Measurements from ENCODE around the gene ARL4A.
A peak's percentile ranks its signal among the peaks of the same experiment; 100 is the strongest.

DNA sequence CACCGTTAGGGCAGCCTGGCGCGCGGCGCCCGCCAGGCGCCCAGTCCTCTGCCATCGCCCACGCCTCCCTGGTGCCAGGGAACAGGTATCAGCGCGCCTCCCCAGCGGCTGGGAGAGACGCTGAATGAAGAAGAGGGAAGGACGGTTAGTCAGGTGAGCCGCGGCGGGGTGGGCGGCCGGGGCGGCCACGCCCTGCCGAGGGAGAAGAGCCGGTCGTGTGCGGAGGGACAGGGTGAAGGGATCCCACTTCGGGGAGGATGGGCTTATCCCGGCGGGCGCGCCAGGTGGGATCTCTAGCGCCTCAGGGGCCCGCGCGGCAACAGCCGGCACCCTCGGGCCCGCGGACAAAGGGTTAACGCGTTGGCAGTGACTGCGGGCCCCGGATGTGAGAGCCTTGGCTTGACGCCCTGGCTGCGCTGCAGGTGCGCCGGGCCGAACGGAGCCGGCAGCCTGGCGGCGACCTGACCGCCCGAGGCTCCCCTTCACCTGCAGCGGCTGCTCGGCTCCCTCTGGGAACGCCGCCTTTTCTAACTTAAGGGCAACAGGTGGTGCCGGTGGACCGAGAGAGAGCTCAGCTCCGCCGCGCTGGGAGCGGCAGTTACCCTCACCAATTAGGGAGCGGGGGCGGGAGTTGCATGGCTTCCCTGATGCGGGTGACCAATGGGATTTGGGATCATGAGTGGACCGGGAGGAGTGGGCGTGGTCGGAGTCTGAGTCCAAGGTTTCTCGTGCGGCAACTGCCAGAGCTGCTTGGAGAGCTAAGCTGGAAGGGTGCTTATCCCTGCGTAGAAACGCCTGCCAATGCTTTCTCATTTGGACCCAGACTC, at the start of gene ARL4A:
- TF ChIP-seq, protein P1, sequence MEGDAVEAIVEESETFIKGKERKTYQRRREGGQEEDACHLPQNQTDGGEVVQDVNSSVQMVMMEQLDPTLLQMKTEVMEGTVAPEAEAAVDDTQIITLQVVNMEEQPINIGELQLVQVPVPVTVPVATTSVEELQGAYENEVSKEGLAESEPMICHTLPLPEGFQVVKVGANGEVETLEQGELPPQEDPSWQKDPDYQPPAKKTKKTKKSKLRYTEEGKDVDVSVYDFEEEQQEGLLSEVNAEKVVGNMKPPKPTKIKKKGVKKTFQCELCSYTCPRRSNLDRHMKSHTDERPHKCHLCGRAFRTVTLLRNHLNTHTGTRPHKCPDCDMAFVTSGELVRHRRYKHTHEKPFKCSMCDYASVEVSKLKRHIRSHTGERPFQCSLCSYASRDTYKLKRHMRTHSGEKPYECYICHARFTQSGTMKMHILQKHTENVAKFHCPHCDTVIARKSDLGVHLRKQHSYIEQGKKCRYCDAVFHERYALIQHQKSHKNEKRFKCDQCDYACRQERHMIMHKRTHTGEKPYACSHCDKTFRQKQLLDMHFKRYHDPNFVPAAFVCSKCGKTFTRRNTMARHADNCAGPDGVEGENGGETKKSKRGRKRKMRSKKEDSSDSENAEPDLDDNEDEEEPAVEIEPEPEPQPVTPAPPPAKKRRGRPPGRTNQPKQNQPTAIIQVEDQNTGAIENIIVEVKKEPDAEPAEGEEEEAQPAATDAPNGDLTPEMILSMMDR (IDR thresholded peaks at IDR 0.05; ENCODE audit: control extremely low read depth in 1 of 3, insufficient read depth in 1 of 3, low read depth in 1 of 3, low read length in 3 of 3), result peak; percentile 55 to 61 (median 61)
- TF ChIP-seq RAD21 (IDR thresholded peaks at IDR 0.05 in 1 of 2, conservative IDR thresholded peaks at IDR 0.05 in 1 of 2; ENCODE audit: low read depth in 2 of 2, low read length in 2 of 2) (peak; percentile 83 to 89), EZH2 (IDR thresholded peaks at IDR 0.05; ENCODE audit: low read depth, low read length, severe bottlenecking) (no peak), POLR2AphosphoS5 (IDR thresholded peaks at IDR 0.05; ENCODE audit: low read depth, low read length) (peak; percentile 87), BACH1 (IDR thresholded peaks at IDR 0.05; ENCODE audit: low read length) (peak; percentile 52; the same call in 1 of the 2 replicates), HDAC6 (IDR thresholded peaks at IDR 0.05; ENCODE audit: low read depth, low read length) (no peak), TEAD4 (IDR thresholded peaks at IDR 0.05; ENCODE audit: low read depth, low read length) (no peak), ZNF274 (IDR thresholded peaks at IDR 0.05; ENCODE audit: borderline replicate concordance, extremely low read depth, low read length) (no peak), TAF1 (IDR thresholded peaks at IDR 0.05; ENCODE audit: low read depth, low read length) (peak; percentile 99)

Data from H1 (cell line).